OCI-LY7 (cell line): ENCODE data around the gene UGT2B11. TPM values are rescaled to one million over a fixed set of nuclear protein-coding genes. Genes with fewer than 3 reads are reported as not detected.
"Not testable (repeated sequence)": the region's sequence is repeated elsewhere in the genome, so short reads cannot be mapped to it uniquely, and the experiment has no call there.

Experiments
- BruUV-seq: library from RNA; stranded (reverse); fragments of 400-500 nt; replicated peaks from 2 replicates; lab custom pipeline; 2021; lab: Mats Ljungman, UMichigan
- CTCF ChIA-PET: fragments of 300-600 bp; sonication (Branson Sonifier 250); formaldehyde crosslinking; loops from one replicate; lab custom pipeline; 2022; ENCODE audit warnings: antibody characterized with exemption; ENCODE audit not compliant: unreplicated experiment; lab: Charles Lee
- POLR2A ChIA-PET: fragments of 300-600 bp; sonication (Branson Sonifier 250); formaldehyde crosslinking; loops from one replicate; lab custom pipeline; 2022; ENCODE audit warnings: antibody characterized with exemption; lab: Charles Lee
- DNase-seq: peaks from one replicate; pipeline ENCODE4 v3.0.0-alpha.2; 2015; ENCODE audit warnings: low spot score
- H2AFZ ChIP-seq: fragments of 200-600 bp; sonication (generic), shearing (Covaris generic); 2 replicates; pipeline ENCODE4 v1.6.1; 2014; ENCODE audit warnings: mild to moderate bottlenecking, antibody characterized with exemption, low read length, moderate library complexity
- H3K27ac ChIP-seq: fragments of 200-600 bp; sonication (generic); 2 replicates; pipeline ENCODE4 v1.5.1; 2014; ENCODE audit warnings: mixed run types, low read depth, mild to moderate bottlenecking, moderate library complexity, low read length, inconsistent platforms; ENCODE audit not compliant: poor library complexity, severe bottlenecking
- H3K36me3 ChIP-seq: fragments of 200-600 bp; sonication (generic); 2 replicates; pipeline ENCODE4 v1.6.1; 2014; ENCODE audit warnings: mild to moderate bottlenecking, antibody characterized with exemption, low read length, moderate library complexity, mixed read lengths; ENCODE audit not compliant: insufficient read depth
- H3K4me1 ChIP-seq: fragments of 200-600 bp; sonication (generic); 2 replicates; pipeline ENCODE4 v1.5.1; 2014; ENCODE audit warnings: mild to moderate bottlenecking, low read length; ENCODE audit not compliant: insufficient read depth, poor library complexity, severe bottlenecking
- H3K4me2 ChIP-seq: fragments of 200-600 bp; sonication (generic); 2 replicates; pipeline ENCODE4 v1.6.1; 2014; ENCODE audit warnings: mild to moderate bottlenecking, low read length
- H3K4me3 ChIP-seq: fragments of 200-600 bp; sonication (generic); 2 replicates; pipeline ENCODE4 v1.5.1; 2014; ENCODE audit warnings: mild to moderate bottlenecking, low read depth, low read length; ENCODE audit not compliant: poor library complexity, severe bottlenecking
- H3K79me2 ChIP-seq: fragments of 200-600 bp; sonication (generic); 2 replicates; pipeline ENCODE4 v1.6.1; 2016; ENCODE audit warnings: low read depth, mild to moderate bottlenecking, low read length, moderate library complexity, mixed read lengths; ENCODE audit not compliant: insufficient read depth
- H3K9me2 ChIP-seq: fragments of 200-600 bp; sonication (generic); 2 replicates; pipeline ENCODE4 v1.6.1; 2016; ENCODE audit warnings: mild to moderate bottlenecking, low read length, mixed read lengths; ENCODE audit not compliant: insufficient read depth
- H3K9me3 ChIP-seq: fragments of 200-600 bp; sonication (generic); 2 replicates; pipeline ENCODE4 v1.6.1; 2014; ENCODE audit warnings: mild to moderate bottlenecking, mixed run types, low read length, mixed read lengths
- H4K20me1 ChIP-seq: fragments of 200-600 bp; sonication (generic); 2 replicates; pipeline ENCODE4 v1.6.1; 2014; ENCODE audit warnings: mild to moderate bottlenecking, antibody characterized with exemption, low read length, moderate library complexity, mixed read lengths; ENCODE audit not compliant: insufficient read depth
- EZH2phosphoT487 ChIP-seq: fragments of 200-600 bp; sonication (generic); IDR thresholded peaks from 2 replicates; pipeline ENCODE4 v1.6.1; 2018; ENCODE audit warnings: low read depth, borderline replicate concordance, mild to moderate bottlenecking, mixed run types, antibody characterized with exemption, low read length, moderate library complexity, mixed read lengths
- intact Hi-C: fragments of 100-400 bp; cut with micrococcal nuclease; formaldehyde crosslinking; loops from one replicate; pipeline ENCODE4 v1.10.0; 2022; ENCODE audit not compliant: unreplicated experiment
- total RNA-seq, 2 experiments: library from RNA; depleted of rRNA in 1 of 2; stranded (reverse); fragments of >200 nt in 1 of 2; shearing (Covaris generic) in 1 of 2; gene quantifications; 2 replicates each; pipeline ENCODE4 v1.2.3, GENCODE V29; 2014 to 2022
- TF ChIP-seq, protein P1 (sequence below): fragments of 200-600 bp; sonication (generic); conservative IDR thresholded peaks from 2 replicates; pipeline ENCODE4 v1.5.1; 2014; ENCODE audit warnings: mild to moderate bottlenecking, antibody characterized with exemption, low read length, moderate library complexity, mixed read lengths

The UGT2B11 gene
- total RNA-seq, 2 experiments from 2014 or later, result not detected

DNA sequence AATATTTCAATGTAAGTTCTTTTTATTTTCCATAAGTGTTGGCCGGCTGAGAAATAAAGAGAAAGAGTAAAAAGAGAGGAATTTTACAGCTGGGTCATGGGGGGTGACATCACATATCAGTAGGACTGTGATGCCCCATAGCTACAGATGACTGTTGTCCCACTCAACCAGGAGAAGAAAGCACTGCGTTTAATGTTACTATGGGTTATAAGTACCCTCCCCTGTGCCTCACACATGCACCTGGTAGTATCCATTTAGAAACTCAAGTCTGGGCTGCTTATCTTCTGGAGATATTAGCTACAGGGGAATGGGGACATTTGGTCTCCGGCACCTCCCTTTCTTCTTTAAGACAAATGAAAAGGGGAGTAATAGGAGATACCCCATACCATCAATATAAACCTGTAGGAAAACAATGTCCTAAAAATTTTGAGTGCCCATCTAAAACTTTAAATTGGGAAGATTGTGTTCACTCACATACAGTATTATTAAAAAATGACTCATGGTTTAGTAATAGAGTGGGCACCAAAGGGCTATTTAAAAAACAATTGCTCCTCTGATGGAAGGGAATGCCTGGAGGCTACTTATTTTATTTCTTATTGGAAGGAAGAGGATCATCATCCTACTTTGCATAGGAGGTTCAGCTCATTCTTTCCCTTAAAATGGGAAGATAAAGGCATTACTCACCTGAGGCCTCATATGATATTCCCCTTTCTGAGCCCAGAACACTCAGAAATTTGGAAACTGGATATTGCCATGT is 18.2 kb downstream of the UGT2B11 start:
- no peaks in the 10 kb centered on the region for H3K9me3 ChIP-seq
- no peak overlapping the region for H2AFZ ChIP-seq
- BruUV-seq, result no TSS peak
- intact Hi-C loops, result no loop called here
- no peak overlapping the region for H3K4me3 ChIP-seq
- no peaks in the 10 kb centered on the region for H4K20me1 ChIP-seq
- no peak overlapping the region for H3K27ac ChIP-seq
- no peaks in the 10 kb centered on the region for H3K9me2 ChIP-seq
- no peaks in the 10 kb centered on the region for H3K79me2 ChIP-seq
- POLR2A ChIA-PET, result no interaction called here
- no peak for TF ChIP-seq EZH2phosphoT487
- TF ChIP-seq, protein P1, sequence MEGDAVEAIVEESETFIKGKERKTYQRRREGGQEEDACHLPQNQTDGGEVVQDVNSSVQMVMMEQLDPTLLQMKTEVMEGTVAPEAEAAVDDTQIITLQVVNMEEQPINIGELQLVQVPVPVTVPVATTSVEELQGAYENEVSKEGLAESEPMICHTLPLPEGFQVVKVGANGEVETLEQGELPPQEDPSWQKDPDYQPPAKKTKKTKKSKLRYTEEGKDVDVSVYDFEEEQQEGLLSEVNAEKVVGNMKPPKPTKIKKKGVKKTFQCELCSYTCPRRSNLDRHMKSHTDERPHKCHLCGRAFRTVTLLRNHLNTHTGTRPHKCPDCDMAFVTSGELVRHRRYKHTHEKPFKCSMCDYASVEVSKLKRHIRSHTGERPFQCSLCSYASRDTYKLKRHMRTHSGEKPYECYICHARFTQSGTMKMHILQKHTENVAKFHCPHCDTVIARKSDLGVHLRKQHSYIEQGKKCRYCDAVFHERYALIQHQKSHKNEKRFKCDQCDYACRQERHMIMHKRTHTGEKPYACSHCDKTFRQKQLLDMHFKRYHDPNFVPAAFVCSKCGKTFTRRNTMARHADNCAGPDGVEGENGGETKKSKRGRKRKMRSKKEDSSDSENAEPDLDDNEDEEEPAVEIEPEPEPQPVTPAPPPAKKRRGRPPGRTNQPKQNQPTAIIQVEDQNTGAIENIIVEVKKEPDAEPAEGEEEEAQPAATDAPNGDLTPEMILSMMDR, result no peak
- H3K4me2 ChIP-seq, result no peak overlapping the region
- no peaks in the 10 kb centered on the region for H3K4me1 ChIP-seq
- DNase-seq, result no peak
- CTCF ChIA-PET, result no interaction called here
- no peaks in the 10 kb centered on the region for H3K36me3 ChIP-seq

DNA sequence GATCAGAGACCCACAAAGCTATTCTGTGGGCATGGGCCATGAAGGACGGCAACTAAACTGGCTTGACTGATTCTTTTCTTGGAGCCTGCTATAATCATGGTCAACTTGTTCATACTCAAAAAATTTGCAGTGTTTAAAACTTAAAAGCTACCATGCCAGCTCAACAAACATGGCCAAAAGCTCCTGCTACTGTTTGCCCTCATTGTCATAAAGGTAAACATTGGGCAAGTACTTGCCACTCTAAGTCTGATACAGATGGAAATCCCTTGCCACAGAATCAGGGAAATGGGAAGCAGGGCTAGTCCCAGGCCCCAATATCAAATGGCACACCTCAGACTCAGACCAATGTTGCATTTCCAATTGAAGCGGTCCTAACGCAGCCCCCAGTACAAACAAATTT is 20.4 kb downstream of the UGT2B11 start:
- Histone ChIP-seq H3K4me2 (no peak overlapping the region), H3K4me3 (no peak overlapping the region), H3K36me3 (no peaks in the 10 kb centered on the region), H3K27ac (no peak overlapping the region), H3K4me1 (no peaks in the 10 kb centered on the region), H4K20me1 (no peaks in the 10 kb centered on the region), H3K9me3 (no peaks in the 10 kb centered on the region), H2AFZ (no peak overlapping the region), H3K9me2 (no peaks in the 10 kb centered on the region), H3K79me2 (no peaks in the 10 kb centered on the region)
- intact Hi-C loops, result no loop called here
- ChIA-PET CTCF (no interaction called here), POLR2A (no interaction called here)
- no TSS peak for BruUV-seq
- TF ChIP-seq, protein P1, result no peak
- TF ChIP-seq EZH2phosphoT487, result no peak
- DNase-seq, result no peak

DNA sequence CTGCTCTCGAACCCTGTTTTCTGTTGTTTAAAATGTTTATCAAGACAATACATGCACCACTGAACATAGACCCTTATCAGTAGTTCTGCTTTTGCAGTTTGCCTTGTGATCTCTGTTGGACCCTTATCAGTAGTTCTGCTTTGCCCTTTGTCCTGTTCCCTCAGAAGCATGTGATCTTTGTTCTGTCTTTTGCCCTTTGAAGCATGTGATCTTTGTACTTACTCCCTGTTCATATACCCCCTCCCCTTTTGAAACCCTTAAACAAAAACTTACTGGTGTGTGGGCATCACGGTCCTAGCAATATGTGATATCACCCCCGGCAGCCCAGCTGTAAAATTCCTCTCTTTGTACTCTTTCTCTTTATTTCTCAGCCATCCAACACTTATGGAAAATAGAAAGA is 22.6 kb downstream of the UGT2B11 start:
- H3K9me3 ChIP-seq, BruUV-seq, POLR2A ChIA-PET, H3K9me2 ChIP-seq, H3K4me2 ChIP-seq, H2AFZ ChIP-seq, H3K4me1 ChIP-seq, H3K27ac ChIP-seq, DNase-seq, H3K4me3 ChIP-seq, intact Hi-C loops, H3K79me2 ChIP-seq, H4K20me1 ChIP-seq, CTCF ChIA-PET, H3K36me3 ChIP-seq: not testable (repeated sequence)

DNA sequence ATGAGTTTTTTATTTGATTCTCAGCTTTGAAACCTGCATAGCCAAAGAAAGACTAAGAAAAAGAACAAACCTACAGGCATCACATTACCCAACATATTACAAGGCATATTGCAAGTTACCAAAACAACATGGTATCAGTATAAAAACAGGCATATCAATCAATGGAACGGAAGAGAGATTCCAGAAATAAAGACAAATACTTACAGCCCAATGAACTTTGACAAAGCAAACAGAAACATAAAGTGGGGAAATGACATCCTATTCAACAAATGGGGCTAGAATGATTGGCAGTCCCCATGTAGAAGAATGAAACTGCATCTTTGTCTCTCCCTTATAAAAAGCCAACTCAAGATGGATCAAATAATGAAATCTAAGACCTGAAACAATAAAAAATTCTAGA is 23.9 kb downstream of the UGT2B11 start:
- H3K9me3 ChIP-seq, H2AFZ ChIP-seq, H4K20me1 ChIP-seq, H3K4me1 ChIP-seq, H3K9me2 ChIP-seq, H3K27ac ChIP-seq, H3K36me3 ChIP-seq, DNase-seq, H3K79me2 ChIP-seq, POLR2A ChIA-PET, CTCF ChIA-PET, intact Hi-C loops, H3K4me2 ChIP-seq, BruUV-seq, H3K4me3 ChIP-seq: not testable (repeated sequence)

DNA sequence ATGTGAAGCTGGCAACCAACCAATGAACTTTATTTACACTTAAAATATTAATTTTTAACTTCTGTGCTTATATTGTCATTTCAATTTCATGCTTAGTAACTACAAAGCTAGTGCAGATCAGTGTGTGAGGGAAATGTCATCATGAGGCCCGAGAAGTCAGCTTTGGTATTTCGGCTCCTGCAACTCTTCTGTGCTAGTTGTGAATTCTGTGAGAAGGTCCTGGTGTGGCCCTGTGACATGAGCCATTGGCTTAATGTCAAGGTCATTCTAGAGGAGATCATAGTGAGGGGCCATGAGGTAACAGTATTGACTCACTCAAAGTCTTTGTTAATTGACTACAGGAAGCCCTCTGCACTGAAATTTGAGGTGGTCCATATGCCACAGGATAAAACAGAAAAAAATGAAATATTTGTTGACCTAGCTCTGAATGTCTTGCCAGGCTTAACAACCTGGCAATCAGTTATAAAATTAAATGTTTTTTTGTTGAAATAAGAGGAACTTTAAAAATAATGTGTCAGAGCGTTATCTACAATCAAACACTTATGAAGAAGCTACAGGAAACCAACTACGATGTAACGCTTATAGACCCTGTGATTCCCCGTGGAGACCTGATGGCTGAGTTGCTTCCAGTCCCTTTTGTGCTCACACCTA is 32.9 kb downstream of the UGT2B11 start:
- H3K4me2 ChIP-seq, H3K4me1 ChIP-seq, H3K4me3 ChIP-seq, H2AFZ ChIP-seq, H3K27ac ChIP-seq, H3K9me3 ChIP-seq, H3K79me2 ChIP-seq, DNase-seq, H3K36me3 ChIP-seq, H4K20me1 ChIP-seq, intact Hi-C loops, H3K9me2 ChIP-seq, CTCF ChIA-PET, BruUV-seq: not testable (repeated sequence)
- POLR2A ChIA-PET, result interaction anchor here (0.6 kb wide), 1 partner anchor 59 kb away, joined by 3 read pairs; no protein-coding TSS in a partner anchor
